GM19324 (cell line): ENCODE results near the gene MRPL11.

Experiments used
- ATAC-seq: cut with Tn5 transposase; IDR thresholded peaks from one replicate; pipeline ENCODE4 v1.9.1; 2021; ENCODE audit warnings: mild to moderate bottlenecking, moderate library complexity; ENCODE audit not compliant: unreplicated experiment, low FRiP score

Gene MRPL11

GRCh38 chr11:66438504-66439466 lies at the start of gene MRPL11:
TSS of gene MRPL11 (minus strand) at chr11:66438848. CDS start at chr11:66438754, 94 bp downstream.
- ATAC-seq, result peak; percentile 81

GRCh38 chr11:66484806-66485380 lies 46.2 kb upstream of the MRPL11 start:
- ATAC-seq, result no peak

- ATAC-seq, result peak; percentile 89
These were observed 41.7 kb upstream of the MRPL11 start, which contains the start of gene DPP3 for GRCh38 chr11:66480117-66480938. TSS of gene DPP3 (plus strand) at chr11:66480434. CDS start at chr11:66482201, 1,767 bp downstream.

- peak; percentile 0 for ATAC-seq
These were observed 40.9 kb upstream of the MRPL11 start for GRCh38 chr11:66479394-66480116.

- ATAC-seq, result no peak
These were observed 40.2 kb upstream of the MRPL11 start for GRCh38 chr11:66478729-66479393.

GRCh38 chr11:66477263-66478201 lies 38.9 kb upstream of the MRPL11 start:
- no peak for ATAC-seq

GRCh38 chr11:66476841-66477251 lies 38.2 kb upstream of the MRPL11 start:
- no peak for ATAC-seq

GRCh38 chr11:66476173-66476840 lies 37.7 kb upstream of the MRPL11 start:
- ATAC-seq, result no peak

- no peak for ATAC-seq
These were observed 36.9 kb upstream of the MRPL11 start for GRCh38 chr11:66475349-66476172.

- no peak for ATAC-seq
These were observed 35.2 kb upstream of the MRPL11 start for GRCh38 chr11:66473608-66474515.

GRCh38 chr11:66473167-66473566 lies 34.5 kb upstream of the MRPL11 start:
- ATAC-seq, result no peak

GRCh38 chr11:66472054-66472453 lies 33.4 kb upstream of the MRPL11 start:
- no peak for ATAC-seq

GRCh38 chr11:66471142-66471541 lies 32.5 kb upstream of the MRPL11 start:
- ATAC-seq, result no peak

- no peak for ATAC-seq
These were observed 31.4 kb upstream of the MRPL11 start for GRCh38 chr11:66470015-66470414.

- no peak for ATAC-seq
These were observed 30.8 kb upstream of the MRPL11 start for GRCh38 chr11:66469441-66469840.

GRCh38 chr11:66468691-66469090 lies 30.0 kb upstream of the MRPL11 start:
- ATAC-seq, result no peak
